Panc1 (cell line): ENCODE results near the gene MAP4K4. TPM values are rescaled to one million over a fixed set of nuclear protein-coding genes. Genes with fewer than 3 reads are reported as not detected.
A peak's percentile ranks its signal among the peaks of the same experiment; 100 is the strongest.

Experiments
- ATAC-seq: fragments of 200-7000 bp; cut with Tn5 transposase; 2 replicates; pipeline ENCODE4 v1.9.1; 2020; ENCODE audit warnings: mild to moderate bottlenecking, moderate library complexity
- BruUV-seq: library from RNA; stranded (reverse); fragments of 400-500 nt; replicated peaks from 2 replicates; lab custom pipeline; 2021; lab: Mats Ljungman, UMichigan
- CTCF ChIA-PET: fragments of 300-600 bp; sonication (Branson Sonifier 250); formaldehyde crosslinking; loops from one replicate; lab custom pipeline; 2022; ENCODE audit warnings: antibody characterized with exemption; lab: Charles Lee
- POLR2A ChIA-PET: fragments of 300-600 bp; sonication (Branson Sonifier 250); formaldehyde crosslinking; loops from one replicate; lab custom pipeline; 2022; ENCODE audit warnings: antibody characterized with exemption; lab: Charles Lee
- DNase-seq: peaks from one replicate; pipeline ENCODE4 v3.0.0-alpha.2; 2010; ENCODE audit warnings: low read depth, low spot score
- H3K27ac ChIP-seq: 2 replicates; pipeline ENCODE4 v1.5.1; 2011; ENCODE audit warnings: mild to moderate bottlenecking, low read length, inconsistent platforms
- H3K27me3 ChIP-seq: fragments of 200-500 bp; sonication (Bioruptor generic); 2 replicates; pipeline ENCODE4 v1.6.0; 2014; ENCODE audit warnings: low read length, inconsistent platforms; ENCODE audit not compliant: control insufficient read depth, insufficient read depth
- H3K36me3 ChIP-seq: fragments of 200-500 bp; sonication (Bioruptor generic); 2 replicates; pipeline ENCODE4 v1.5.1; 2014; ENCODE audit warnings: inconsistent platforms, mild to moderate bottlenecking, low read length, moderate library complexity; ENCODE audit not compliant: control insufficient read depth, insufficient read depth
- H3K4me1 ChIP-seq: 2 replicates; pipeline ENCODE4 v1.5.1; 2011; ENCODE audit warnings: inconsistent platforms, mild to moderate bottlenecking, low read length, moderate library complexity; ENCODE audit not compliant: control insufficient read depth, insufficient read depth
- H3K4me3 ChIP-seq, 2 experiments: 2 replicates each; pipeline ENCODE4 v1.5.1; 2011 to 2012; ENCODE audit warnings: low read depth in 2 of 2, low read length in 2 of 2, mild to moderate bottlenecking in 2 of 2, inconsistent platforms in 1 of 2, moderate library complexity in 1 of 2
- H3K9me3 ChIP-seq: fragments of 200-500 bp; sonication (Bioruptor generic); 2 replicates; pipeline ENCODE4 v1.5.1; 2014; ENCODE audit warnings: low read depth, mild to moderate bottlenecking, inconsistent platforms, low read length, moderate library complexity; ENCODE audit not compliant: control insufficient read depth, insufficient read depth
- CTCF ChIP-seq: fragments of 450-650 bp; IDR thresholded peaks from 2 replicates; pipeline ENCODE4 v1.5.1; 2017; ENCODE audit warnings: mild to moderate bottlenecking
- POLR2AphosphoS5 ChIP-seq: IDR thresholded peaks from 2 replicates; pipeline ENCODE4 v1.6.1; 2012; ENCODE audit warnings: mild to moderate bottlenecking, low read depth, low read length, moderate library complexity
- SIN3A ChIP-seq: IDR thresholded peaks from 2 replicates; pipeline ENCODE4 v1.6.1; 2012; ENCODE audit warnings: low read depth, mild to moderate bottlenecking, low read length, moderate library complexity, borderline replicate concordance; ENCODE audit not compliant: insufficient read depth
- TCF7L2 ChIP-seq: IDR thresholded peaks from 2 replicates; pipeline ENCODE4 v1.6.1; 2011; ENCODE audit warnings: mild to moderate bottlenecking, low read depth, low read length, inconsistent platforms
- in situ Hi-C: cut with HindIII; loops from 2 replicates; pipeline ENCODE4 v1.10.0; 2016; ENCODE audit warnings: low sequenced_read_pairs, low pct_unique_long_range_greater_than_20kb
- intact Hi-C: fragments of 100-400 bp; cut with micrococcal nuclease; formaldehyde crosslinking; loops from one replicate; pipeline ENCODE4 v1.10.0; 2022; ENCODE audit not compliant: unreplicated experiment
- total RNA-seq: library from RNA; stranded (reverse); gene quantifications from one replicate; pipeline ENCODE4 v1.2.1, GENCODE V29; 2021; ENCODE audit not compliant: unreplicated experiment
- TF ChIP-seq, protein P1 (sequence below), 2 experiments: IDR thresholded peaks; 2 replicates each; pipeline ENCODE4 v1.6.1; 2011 to 2012; ENCODE audit warnings: low read depth in 2 of 2, control low read depth in 1 of 2, low read length in 1 of 2, mild to moderate bottlenecking in 1 of 2, moderate library complexity in 1 of 2; ENCODE audit not compliant: insufficient read depth in 1 of 2

MAP4K4 gene
- total RNA-seq, 1 experiment from 2014 or later: 68.5 TPM

DNA sequence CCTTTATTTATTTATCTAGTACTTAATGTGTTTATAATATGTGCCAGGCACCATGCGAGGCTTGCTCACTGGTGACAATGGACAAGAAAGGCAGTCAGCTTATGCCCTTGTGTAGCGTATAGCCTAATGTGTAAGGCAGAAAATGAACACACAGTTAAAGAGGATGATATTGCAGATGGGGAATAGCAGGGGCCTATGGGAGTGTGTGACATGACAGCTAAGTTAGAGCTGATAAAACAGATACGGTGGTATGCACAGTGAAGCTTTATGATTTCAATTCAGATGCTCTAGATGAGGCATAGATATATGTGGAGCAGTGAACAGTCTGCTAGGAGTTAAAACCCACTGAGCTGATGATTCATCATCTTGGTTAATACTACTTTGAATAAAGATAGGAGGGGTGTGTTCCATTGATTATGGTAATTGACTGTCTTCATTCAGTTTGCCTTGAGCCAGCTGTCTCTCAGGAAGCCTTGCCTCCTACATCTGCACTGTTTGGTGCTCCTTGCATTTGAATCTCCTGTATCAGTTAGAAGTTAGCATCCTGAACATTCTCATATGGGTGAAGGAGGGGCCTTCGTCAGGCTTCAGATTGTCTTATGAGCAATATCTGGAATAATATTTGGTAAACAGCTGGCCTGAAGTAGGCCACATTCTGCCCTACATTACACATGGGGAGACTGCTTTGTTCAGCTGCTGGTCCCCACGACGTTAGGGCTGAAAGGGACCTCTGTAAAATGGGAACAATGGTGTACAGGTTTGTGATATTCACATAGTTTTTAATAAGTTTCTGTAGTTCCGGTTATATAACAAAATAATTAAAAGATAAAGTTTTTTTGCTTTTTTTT lies 13.2 kb downstream of the MAP4K4 start:
- no peak for DNase-seq
- no peaks in the 10 kb centered on the region for H3K4me1 ChIP-seq
- peak; percentile 45; the same call in 1 of the 2 replicates for ATAC-seq
- H3K27ac ChIP-seq: no peak overlapping the region
- no peaks in the 10 kb centered on the region for H3K9me3 ChIP-seq
- H3K36me3 ChIP-seq: no peaks in the 10 kb centered on the region
- in situ Hi-C loops (no loop called here), intact Hi-C loops (no loop called here)
- TF ChIP-seq CTCF (no peak), POLR2AphosphoS5 (no peak), SIN3A (no peak), TCF7L2 (no peak)
- TF ChIP-seq, protein P1, sequence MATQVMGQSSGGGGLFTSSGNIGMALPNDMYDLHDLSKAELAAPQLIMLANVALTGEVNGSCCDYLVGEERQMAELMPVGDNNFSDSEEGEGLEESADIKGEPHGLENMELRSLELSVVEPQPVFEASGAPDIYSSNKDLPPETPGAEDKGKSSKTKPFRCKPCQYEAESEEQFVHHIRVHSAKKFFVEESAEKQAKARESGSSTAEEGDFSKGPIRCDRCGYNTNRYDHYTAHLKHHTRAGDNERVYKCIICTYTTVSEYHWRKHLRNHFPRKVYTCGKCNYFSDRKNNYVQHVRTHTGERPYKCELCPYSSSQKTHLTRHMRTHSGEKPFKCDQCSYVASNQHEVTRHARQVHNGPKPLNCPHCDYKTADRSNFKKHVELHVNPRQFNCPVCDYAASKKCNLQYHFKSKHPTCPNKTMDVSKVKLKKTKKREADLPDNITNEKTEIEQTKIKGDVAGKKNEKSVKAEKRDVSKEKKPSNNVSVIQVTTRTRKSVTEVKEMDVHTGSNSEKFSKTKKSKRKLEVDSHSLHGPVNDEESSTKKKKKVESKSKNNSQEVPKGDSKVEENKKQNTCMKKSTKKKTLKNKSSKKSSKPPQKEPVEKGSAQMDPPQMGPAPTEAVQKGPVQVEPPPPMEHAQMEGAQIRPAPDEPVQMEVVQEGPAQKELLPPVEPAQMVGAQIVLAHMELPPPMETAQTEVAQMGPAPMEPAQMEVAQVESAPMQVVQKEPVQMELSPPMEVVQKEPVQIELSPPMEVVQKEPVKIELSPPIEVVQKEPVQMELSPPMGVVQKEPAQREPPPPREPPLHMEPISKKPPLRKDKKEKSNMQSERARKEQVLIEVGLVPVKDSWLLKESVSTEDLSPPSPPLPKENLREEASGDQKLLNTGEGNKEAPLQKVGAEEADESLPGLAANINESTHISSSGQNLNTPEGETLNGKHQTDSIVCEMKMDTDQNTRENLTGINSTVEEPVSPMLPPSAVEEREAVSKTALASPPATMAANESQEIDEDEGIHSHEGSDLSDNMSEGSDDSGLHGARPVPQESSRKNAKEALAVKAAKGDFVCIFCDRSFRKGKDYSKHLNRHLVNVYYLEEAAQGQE (IDR thresholded peaks at IDR 0.05; ENCODE audit: insufficient read depth in 1 of 2, low read depth in 2 of 2, low read length in 1 of 2): no peak
- no peaks in the 10 kb centered on the region for H3K27me3 ChIP-seq
- ChIA-PET CTCF (no interaction called here), POLR2A (no interaction called here)
- no peak overlapping the region for H3K4me3 ChIP-seq
- BruUV-seq: no TSS peak

GRCh38 chr2:101714118-101714517 lies 16.6 kb downstream of the MAP4K4 start:
- Histone ChIP-seq H3K27me3 (no peaks in the 10 kb centered on the region), H3K27ac (no peak overlapping the region), H3K4me1 (no peaks in the 10 kb centered on the region), H3K4me3 (no peak overlapping the region), H3K36me3 (no peaks in the 10 kb centered on the region), H3K9me3 (no peaks in the 10 kb centered on the region)
- no peak for TF ChIP-seq TCF7L2
- TF ChIP-seq POLR2AphosphoS5: no peak
- no peak for TF ChIP-seq SIN3A
- TF ChIP-seq, protein P1 (IDR thresholded peaks at IDR 0.05; ENCODE audit: insufficient read depth in 1 of 2, low read depth in 2 of 2, low read length in 1 of 2): no peak
- TF ChIP-seq CTCF: no peak
- in situ Hi-C loops: no loop called here
- BruUV-seq: no TSS peak
- intact Hi-C loops: no loop called here
- DNase-seq: no peak
- ChIA-PET CTCF (no interaction called here), POLR2A (no interaction called here)
- ATAC-seq: no peak
